ENCODE results near the gene CHRNE.

Gene CHRNE

GRCh38 chr17:4903051-4903818, at the start of gene CHRNE:
TSS of gene CHRNE (minus strand) at chr17:4903098. CDS start at chr17:4903063, 35 bp downstream.
- DNase-seq = peak; percentile 10

DNA sequence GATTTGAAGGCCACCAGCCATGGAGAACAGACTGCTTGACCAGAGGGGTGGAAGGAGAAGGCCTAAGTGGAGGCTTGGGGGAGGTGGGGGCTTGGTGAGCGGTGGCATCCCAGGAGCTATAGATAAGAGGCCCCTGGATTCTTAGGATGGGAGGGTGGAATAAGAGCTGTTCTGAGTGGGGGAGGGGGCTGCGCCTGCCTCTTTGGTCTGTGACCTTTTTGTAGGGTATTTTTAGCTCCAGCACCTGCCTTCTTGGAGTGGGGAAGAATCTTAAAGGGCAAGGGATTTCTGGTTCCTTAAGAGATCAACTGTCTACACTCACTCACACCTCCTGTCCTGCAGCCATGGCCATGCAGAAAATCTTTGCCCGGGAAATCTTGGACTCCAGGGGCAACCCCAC, 48.6 kb upstream of the CHRNE start:
- DNase-seq = no peak

DNA sequence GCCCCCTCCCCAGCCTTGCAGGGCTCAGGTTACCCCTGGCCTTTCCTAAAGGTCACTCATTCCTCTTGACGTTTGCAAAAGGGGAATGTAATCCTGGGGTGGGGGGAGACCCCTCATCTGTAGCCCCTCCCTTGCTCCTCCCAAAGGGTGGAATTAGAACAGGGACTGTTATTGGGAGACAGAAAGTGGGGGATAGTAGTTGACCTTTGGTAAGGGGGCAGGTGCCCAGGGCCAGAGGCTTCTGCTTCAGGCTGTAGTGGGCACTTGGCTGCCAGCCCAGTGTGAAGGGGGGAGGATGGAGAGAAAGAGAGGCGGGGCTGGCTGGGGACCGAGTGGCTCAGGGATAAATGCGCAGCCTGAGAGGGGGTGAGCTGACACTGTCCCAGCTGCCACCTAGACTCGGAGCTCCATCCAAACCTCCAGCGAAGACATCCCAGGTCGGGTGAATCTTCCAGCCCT, 47.9 kb upstream of the CHRNE start, which contains the start of gene ENO3:
Gene ENO3 (plus strand): TSS at position 374 of the 459 bp plus-strand sequence. CDS start 711 bp downstream, outside the sequence.
- no peak for DNase-seq

GRCh38 chr17:4950075-4950745, 47.3 kb upstream of the CHRNE start:
- no peak for DNase-seq

DNA sequence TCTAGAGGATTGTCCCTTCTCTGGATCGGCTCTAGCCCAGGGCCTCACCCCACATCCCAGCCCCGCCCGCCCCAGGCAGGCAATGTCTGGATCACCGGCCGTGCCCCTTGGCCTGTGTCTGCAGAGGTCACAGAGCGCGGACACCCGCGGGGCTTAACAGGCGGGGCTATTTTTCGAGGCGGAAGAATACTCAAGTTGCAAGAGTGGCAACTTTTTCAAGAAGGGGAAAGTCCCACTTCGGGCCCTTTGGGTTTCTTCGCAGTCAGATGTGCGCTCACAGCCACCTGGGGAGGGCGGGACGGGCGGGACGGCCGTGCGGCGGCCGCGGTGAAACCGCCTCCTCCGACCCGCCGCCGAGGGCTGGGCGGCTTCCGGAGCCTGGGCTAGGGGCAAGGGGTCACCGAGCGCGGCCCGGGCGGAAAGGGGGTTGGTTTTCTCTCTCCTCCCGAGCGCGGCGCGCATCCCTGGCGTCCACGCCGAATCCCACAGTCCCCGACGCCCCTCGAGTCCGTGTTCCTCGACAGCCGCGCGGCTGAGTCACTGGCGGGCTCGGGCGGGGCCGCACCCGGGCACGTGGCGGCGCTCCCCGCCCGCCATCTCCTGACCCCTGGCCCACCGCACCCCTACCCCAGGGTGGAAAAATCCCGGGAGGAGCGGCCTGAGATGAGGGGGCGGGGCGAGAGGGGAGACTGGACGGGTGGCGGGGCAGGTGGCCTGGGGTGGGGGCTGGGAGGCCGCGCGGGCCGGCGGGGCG, 46.6 kb upstream of the CHRNE start:
- no peak for DNase-seq

GRCh38 chr17:4948931-4949320, 46.0 kb upstream of the CHRNE start:
- DNase-seq = peak; percentile 12

- peak; percentile 21 for DNase-seq
Observed at GRCh38 chr17:4948166-4948930, 45.5 kb upstream of the CHRNE start, which contains the start of gene PFN1. TSS of gene PFN1 (minus strand) at chr17:4948530. CDS start at chr17:4948394, 136 bp downstream.

GRCh38 chr17:4947411-4948165, 44.7 kb upstream of the CHRNE start:
- no peak for DNase-seq

DNA sequence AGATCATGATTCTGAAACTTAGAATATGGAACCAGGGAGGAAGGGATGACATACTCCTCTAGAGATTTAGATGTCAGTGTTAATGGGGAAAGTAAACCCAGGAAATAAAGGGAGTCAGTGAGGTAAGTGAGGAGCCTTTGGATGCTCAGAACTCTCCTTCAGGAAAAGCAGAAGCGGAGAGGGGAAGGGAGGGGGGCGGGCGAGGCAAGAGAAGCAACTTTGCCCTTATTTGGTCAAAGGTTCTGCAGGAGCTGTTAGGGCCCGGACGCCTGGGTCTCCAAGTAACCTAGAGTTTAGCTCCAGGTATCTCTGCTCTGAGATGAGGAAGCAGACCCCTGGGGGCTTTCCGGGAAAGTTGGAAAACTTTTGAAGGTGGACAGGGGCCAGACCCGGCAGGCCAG, 44.1 kb upstream of the CHRNE start:
- no peak for DNase-seq

DNA sequence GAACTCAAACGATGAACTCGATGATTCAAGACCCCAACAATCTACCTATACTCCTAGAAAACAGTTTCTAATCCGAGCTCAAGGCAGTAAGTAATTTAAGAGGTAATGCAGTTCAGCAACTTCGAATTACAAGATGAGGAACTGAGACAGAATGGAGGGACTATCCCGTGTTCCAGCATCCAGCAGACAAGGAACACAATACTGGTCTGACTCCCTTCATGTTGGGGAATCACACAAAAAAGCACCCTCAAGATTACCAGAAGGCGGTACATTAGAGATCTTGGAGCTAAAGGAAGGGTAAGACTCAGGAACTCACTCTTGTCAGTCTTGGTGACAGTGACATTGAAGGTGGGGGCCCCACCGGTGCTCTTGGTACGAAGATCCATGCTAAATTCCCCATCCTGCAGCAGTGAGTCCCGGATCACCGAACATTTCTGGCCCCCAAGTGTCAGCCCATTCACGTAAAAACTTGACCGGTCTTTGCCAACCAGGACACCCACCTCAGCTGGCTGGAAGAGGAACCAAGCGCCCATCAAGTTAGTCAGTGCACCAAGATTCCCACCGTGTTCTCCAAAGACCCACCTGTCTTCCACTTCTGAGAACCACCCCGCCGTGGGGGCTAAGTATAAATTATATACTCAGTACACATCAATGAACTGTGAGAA, 43.5 kb upstream of the CHRNE start:
- DNase-seq = no peak

GRCh38 chr17:4945944-4946280, 43.0 kb upstream of the CHRNE start:
- no peak for DNase-seq

DNA sequence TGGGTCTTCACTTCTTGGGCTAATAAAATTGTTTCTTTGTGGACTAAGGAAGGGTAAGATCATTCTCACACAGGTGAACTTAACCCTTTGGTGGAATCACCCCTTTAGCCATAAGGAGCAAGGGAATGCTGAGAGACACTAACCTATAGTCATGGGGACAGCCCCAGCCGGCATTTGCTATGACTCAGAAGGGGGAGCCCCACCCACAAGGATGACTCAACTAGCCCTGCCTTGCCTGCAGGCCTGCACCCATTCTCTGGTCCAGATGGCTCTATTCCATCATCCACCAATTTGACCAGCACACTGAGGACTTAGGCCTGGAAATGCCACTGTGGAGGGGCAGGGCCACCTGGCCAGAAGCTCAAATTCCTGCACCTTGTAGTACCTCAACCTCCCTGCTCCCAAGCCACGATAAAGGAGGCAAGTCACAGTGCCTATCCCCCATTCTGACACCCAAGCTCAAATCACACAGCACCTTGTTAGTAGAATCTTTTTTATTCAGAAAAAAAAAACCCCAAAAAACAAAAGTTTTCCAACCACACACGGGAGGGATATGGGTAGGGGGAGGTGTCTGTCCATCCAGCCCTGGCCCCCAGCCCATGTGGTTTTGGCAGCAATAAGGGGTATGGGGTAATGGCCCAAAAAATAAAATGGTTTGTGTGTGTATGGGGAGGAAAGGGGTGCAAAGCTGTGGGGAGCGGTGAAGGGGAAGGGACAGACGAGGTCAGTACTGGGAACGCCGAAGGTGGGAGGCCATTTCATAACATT, 42.5 kb upstream of the CHRNE start:
- no peak for DNase-seq

DNA sequence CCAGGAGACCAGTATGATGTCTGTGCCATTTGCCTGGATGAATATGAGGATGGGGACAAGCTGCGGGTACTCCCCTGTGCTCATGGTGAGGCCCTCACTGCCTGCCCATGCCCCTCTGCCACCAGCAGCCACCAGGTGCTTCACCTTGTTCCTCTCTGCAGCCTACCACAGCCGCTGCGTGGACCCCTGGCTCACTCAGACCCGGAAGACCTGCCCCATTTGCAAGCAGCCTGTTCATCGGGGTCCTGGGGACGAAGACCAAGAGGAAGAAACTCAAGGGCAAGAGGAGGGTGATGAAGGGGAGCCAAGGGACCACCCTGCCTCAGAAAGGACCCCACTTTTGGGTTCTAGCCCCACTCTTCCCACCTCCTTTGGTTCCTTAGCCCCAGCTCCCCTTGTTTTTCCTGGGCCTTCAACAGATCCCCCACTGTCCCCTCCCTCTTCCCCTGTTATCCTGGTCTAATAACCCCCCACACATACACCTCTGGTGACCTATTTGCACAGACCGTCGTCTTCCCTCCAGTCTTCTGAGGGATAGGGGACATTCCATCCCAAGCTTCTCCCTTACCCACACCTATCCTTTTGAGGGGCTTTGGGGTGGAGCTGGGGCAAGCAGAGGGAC, 41.8 kb upstream of the CHRNE start:
- no peak for DNase-seq

GRCh38 chr17:4944163-4944553, 41.3 kb upstream of the CHRNE start:
- no peak for DNase-seq

- no peak for DNase-seq
Observed at GRCh38 chr17:4942760-4943508, 40.0 kb upstream of the CHRNE start.

GRCh38 chr17:4941319-4941610, 38.4 kb upstream of the CHRNE start:
- no peak for DNase-seq

DNA sequence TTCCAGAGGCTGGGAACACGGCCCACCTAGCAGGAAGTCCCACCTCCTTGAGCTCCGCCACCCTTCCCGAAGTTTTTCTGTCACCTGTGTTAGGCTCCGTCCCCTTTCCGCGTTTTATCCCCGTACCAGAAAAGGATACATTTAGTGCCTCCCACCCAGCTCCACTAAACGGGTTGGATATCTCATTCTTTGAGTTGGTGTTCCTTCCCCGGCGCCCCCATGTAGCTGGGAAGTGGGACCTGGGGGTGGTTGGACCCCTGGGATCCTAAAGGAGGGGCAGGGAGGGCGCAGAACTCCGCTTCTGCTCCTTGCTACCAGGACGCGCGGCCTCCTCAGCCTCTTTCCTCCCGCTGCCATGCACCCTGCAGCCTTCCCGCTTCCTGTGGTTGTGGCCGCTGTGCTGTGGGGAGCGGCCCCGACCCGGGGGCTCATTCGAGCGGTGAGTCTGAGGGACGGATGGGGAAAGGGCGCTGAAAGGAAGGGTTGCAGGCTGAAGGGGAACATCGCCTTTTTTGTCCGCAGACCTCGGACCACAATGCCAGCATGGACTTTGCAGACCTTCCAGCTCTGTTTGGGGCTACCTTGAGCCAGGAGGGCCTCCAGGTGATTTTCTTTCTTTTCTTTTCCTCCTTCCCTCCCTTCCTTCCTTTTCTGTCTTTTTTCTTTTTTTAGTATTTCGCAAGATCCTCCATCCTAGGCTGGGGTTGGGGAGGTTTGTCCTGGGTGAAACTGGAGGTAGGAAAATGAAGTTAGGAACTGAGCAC, 37.8 kb upstream of the CHRNE start:
- DNase-seq = no peak

DNA sequence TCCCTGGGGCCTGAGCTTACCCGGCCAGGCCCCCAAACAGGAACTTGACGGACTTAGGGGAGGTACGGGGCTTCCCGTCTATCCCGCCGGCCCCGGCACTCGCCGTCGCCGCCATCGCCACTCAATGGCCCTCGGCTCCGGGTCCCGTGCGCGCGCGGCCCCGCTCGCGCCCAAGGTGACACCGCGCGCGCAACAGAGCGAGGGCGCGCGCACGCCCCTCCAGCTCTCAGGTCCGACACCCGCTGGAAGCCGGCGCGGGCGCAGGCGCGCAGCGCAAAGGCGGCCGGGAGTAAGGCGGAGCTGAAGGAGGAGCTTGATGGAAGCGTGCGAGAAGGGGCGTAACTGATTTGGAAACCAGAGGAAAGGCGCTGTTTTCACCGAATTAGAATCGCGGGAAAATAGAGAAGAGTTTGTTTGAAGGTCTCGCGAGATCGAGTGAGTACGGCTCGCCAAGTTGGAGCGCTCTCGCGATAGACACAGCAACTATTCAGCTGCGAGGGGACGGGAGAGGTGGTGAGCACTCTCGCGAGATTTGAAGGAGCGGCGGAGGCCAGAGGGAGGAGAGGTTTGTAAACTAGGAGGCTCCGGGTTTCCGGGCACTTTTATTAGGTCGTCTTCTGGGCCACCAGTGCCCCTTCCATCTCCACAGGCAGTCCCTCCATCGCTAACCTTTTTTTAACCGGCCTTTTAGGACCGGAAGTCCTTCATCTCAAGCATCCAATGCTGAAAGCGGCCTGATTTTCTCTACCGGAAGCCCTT, 37.1 kb upstream of the CHRNE start, which contains the start of the genes RNF167 and SLC25A11:
Gene RNF167 (plus strand): TSS at position 473 of the 759 bp plus-strand sequence. CDS start 642 bp downstream, outside the sequence.
Gene SLC25A11 (minus strand): TSS at position 251 of the 759 bp plus-strand sequence. CDS start 136 bp downstream, at position 115.
- peak; percentile 81 for DNase-seq
